Ishikawa (cell line): ENCODE results near the gene CLCA1.

Experiments
- CEBPB ChIP-seq: IDR thresholded peaks from 2 replicates; pipeline ENCODE4 v1.6.1; 2012
- EGR1 ChIP-seq: IDR thresholded peaks from 2 replicates; pipeline ENCODE4 v1.6.1; 2012
- EP300 ChIP-seq: IDR thresholded peaks from 2 replicates; pipeline ENCODE4 v1.6.1; 2012; ENCODE audit warnings: borderline replicate concordance
- RAD21 ChIP-seq: IDR thresholded peaks from 2 replicates; pipeline ENCODE4 v1.6.1; 2012; ENCODE audit warnings: low read depth
- TCF12 ChIP-seq: IDR thresholded peaks from 2 replicates; pipeline ENCODE4 v1.6.1; 2012; ENCODE audit warnings: low read depth
- TEAD4 ChIP-seq: IDR thresholded peaks from 2 replicates; pipeline ENCODE4 v1.6.1; 2012
- ZBTB7A ChIP-seq: IDR thresholded peaks from 2 replicates; pipeline ENCODE4 v1.6.1; 2012; ENCODE audit warnings: low read depth
- TF ChIP-seq, protein P1 (sequence below): IDR thresholded peaks from 2 replicates; pipeline ENCODE4 v1.6.1; 2012; ENCODE audit warnings: low read depth, mild to moderate bottlenecking

- TF ChIP-seq RAD21 (no peak), ZBTB7A (no peak), EP300 (no peak), CEBPB (no peak), TEAD4 (no peak), EGR1 (no peak), TCF12 (no peak)
- TF ChIP-seq, protein P1, sequence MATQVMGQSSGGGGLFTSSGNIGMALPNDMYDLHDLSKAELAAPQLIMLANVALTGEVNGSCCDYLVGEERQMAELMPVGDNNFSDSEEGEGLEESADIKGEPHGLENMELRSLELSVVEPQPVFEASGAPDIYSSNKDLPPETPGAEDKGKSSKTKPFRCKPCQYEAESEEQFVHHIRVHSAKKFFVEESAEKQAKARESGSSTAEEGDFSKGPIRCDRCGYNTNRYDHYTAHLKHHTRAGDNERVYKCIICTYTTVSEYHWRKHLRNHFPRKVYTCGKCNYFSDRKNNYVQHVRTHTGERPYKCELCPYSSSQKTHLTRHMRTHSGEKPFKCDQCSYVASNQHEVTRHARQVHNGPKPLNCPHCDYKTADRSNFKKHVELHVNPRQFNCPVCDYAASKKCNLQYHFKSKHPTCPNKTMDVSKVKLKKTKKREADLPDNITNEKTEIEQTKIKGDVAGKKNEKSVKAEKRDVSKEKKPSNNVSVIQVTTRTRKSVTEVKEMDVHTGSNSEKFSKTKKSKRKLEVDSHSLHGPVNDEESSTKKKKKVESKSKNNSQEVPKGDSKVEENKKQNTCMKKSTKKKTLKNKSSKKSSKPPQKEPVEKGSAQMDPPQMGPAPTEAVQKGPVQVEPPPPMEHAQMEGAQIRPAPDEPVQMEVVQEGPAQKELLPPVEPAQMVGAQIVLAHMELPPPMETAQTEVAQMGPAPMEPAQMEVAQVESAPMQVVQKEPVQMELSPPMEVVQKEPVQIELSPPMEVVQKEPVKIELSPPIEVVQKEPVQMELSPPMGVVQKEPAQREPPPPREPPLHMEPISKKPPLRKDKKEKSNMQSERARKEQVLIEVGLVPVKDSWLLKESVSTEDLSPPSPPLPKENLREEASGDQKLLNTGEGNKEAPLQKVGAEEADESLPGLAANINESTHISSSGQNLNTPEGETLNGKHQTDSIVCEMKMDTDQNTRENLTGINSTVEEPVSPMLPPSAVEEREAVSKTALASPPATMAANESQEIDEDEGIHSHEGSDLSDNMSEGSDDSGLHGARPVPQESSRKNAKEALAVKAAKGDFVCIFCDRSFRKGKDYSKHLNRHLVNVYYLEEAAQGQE: no peak
Measured at GRCh38 chr1:86520789-86521521, 52.2 kb downstream of the CLCA1 start.
